22Rv1 (cell line): ENCODE measurements around the gene TDP1.

Source experiments
- ZFX ChIP-seq: fragments of 450-650 bp; IDR thresholded peaks from 2 replicates; pipeline ENCODE4 v1.6.1; 2017; ENCODE audit warnings: antibody characterized with exemption, borderline replicate concordance
- TF ChIP-seq, protein P1 (sequence below): fragments of 450-650 bp; IDR thresholded peaks from 2 replicates; pipeline ENCODE4 v1.5.1; 2017; ENCODE audit warnings: mild to moderate bottlenecking

DNA sequence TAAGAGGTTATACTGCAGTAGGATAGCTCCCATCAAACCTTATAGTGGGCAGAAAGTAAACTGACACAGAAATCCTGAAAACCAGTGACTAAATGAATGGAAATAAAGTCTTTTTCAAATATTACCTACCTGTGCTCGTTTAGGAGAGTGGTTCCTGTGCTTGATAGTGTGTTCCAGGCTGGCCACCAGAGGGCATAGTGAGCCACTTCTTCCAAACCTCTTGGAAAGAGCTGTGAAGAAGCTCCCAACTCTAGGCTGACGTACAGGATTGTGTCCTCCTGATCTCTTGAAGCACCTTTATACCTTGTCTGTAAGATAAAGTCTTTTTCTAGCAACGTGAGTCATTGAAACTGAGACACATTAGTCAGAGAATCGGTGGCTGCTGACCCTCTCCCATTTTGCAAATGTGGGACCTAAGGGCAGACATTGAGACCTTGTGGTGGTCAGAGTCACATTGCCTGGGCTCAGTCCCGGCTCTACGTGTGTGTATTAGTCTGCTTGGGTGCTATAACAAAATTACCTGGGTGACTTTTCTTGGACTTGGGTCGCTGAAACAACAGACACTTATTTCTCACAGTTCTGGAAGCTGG, 17.6 kb downstream of the TDP1 start:
- TF ChIP-seq, protein P1, sequence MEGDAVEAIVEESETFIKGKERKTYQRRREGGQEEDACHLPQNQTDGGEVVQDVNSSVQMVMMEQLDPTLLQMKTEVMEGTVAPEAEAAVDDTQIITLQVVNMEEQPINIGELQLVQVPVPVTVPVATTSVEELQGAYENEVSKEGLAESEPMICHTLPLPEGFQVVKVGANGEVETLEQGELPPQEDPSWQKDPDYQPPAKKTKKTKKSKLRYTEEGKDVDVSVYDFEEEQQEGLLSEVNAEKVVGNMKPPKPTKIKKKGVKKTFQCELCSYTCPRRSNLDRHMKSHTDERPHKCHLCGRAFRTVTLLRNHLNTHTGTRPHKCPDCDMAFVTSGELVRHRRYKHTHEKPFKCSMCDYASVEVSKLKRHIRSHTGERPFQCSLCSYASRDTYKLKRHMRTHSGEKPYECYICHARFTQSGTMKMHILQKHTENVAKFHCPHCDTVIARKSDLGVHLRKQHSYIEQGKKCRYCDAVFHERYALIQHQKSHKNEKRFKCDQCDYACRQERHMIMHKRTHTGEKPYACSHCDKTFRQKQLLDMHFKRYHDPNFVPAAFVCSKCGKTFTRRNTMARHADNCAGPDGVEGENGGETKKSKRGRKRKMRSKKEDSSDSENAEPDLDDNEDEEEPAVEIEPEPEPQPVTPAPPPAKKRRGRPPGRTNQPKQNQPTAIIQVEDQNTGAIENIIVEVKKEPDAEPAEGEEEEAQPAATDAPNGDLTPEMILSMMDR, result peak; percentile 90
- TF ChIP-seq ZFX, result no peak
